ENCODE data around the gene GALNT11. TPM values are rescaled to one million over a fixed set of nuclear protein-coding genes. Genes with fewer than 3 reads are reported as not detected.

The GALNT11 gene
- total and polyA plus RNA-seq, 9 of the 15 experiments (the other 6 are each of a cell fraction or from before 2014, with no cell fraction given) = 8.2 to 59.5 (median 36.5) TPM

- TF ChIP-seq ZNF740 (CRISPR knock-in tag; IDR thresholded peaks at IDR 0.05) (no peak), ZNF740 (tag; IDR thresholded peaks at IDR 0.05) (no peak), BRD4 (IDR thresholded peaks at IDR 0.05) (no peak)
Observed at GRCh38 chr7:152072421-152072820, 46.9 kb downstream of the GALNT11 start (continued).

- intact Hi-C loops (cut with micrococcal nuclease) (no loop called here), in situ Hi-C loops (cut with MboI) (no loop called here)
- Histone ChIP-seq H3K4me3 (no peak overlapping the region), H4K20me1 (replicated peaks; ENCODE audit: control insufficient read depth, insufficient read depth, low read length) (peaks cover 5% of the 10 kb centered on the region; the same call in 1 of the 2 replicates), H3K27ac (ENCODE audit: extremely low read depth, low read depth, low read length) (no peak overlapping the region), H3K27me3 (ENCODE audit: control insufficient read depth in 2 of 2, insufficient read depth in 2 of 2, low read length in 2 of 2) (no peaks in the 10 kb centered on the region), H3K79me2 (ENCODE audit: control insufficient read depth, insufficient read depth, low read length) (peaks cover 4% of the 10 kb centered on the region; the same call in 1 of the 3 replicates), H3K4me2 (ENCODE audit: insufficient read depth, low read length) (no peak overlapping the region), H3K4me1 (replicated peaks in 1 of 2; ENCODE audit: control insufficient read depth in 2 of 2, insufficient read depth in 2 of 2, low read length in 2 of 2) (no peaks in the 10 kb centered on the region; a peak in 1 of 5 replicates), H3K9me3 (replicated peaks; ENCODE audit: control insufficient read depth, insufficient read depth, low read depth, low read length) (no peaks in the 10 kb centered on the region), H3K9me1 (ENCODE audit: control insufficient read depth, insufficient read depth, low read length) (no peaks in the 10 kb centered on the region), H3K36me3 (ENCODE audit: control insufficient read depth, insufficient read depth, low read length) (no peaks in the 10 kb centered on the region), H3K9ac (ENCODE audit: insufficient read depth in 1 of 2, low read depth in 2 of 2, low read length in 2 of 2) (no peak overlapping the region), H2AFZ (ENCODE audit: low read depth, low read length) (no peak overlapping the region)
- no peak for DNase-seq (ENCODE audit: extremely low read depth in 1 of 4, low spot score in 3 of 4)
- ChIA-PET CTCF (ENCODE audit: low intra/inter-chr PET ratio) (no interaction called here), POLR2A (no interaction called here)
- WGBS (ENCODE audit: insufficient coverage, low coverage, missing lambda C conversion rate) = 39% methylated on average over 2 of the region's 2 CpGs
- FAIRE-seq = no peak
- BruUV-seq (replicated peaks) = no TSS peak
- no peak for ATAC-seq
- TF ChIP-seq NR2C1 (IDR thresholded peaks at IDR 0.05) = no peak
- TF ChIP-seq NR2C1 (tag; IDR thresholded peaks at IDR 0.05) = no peak
- TF ChIP-seq, protein P1, sequence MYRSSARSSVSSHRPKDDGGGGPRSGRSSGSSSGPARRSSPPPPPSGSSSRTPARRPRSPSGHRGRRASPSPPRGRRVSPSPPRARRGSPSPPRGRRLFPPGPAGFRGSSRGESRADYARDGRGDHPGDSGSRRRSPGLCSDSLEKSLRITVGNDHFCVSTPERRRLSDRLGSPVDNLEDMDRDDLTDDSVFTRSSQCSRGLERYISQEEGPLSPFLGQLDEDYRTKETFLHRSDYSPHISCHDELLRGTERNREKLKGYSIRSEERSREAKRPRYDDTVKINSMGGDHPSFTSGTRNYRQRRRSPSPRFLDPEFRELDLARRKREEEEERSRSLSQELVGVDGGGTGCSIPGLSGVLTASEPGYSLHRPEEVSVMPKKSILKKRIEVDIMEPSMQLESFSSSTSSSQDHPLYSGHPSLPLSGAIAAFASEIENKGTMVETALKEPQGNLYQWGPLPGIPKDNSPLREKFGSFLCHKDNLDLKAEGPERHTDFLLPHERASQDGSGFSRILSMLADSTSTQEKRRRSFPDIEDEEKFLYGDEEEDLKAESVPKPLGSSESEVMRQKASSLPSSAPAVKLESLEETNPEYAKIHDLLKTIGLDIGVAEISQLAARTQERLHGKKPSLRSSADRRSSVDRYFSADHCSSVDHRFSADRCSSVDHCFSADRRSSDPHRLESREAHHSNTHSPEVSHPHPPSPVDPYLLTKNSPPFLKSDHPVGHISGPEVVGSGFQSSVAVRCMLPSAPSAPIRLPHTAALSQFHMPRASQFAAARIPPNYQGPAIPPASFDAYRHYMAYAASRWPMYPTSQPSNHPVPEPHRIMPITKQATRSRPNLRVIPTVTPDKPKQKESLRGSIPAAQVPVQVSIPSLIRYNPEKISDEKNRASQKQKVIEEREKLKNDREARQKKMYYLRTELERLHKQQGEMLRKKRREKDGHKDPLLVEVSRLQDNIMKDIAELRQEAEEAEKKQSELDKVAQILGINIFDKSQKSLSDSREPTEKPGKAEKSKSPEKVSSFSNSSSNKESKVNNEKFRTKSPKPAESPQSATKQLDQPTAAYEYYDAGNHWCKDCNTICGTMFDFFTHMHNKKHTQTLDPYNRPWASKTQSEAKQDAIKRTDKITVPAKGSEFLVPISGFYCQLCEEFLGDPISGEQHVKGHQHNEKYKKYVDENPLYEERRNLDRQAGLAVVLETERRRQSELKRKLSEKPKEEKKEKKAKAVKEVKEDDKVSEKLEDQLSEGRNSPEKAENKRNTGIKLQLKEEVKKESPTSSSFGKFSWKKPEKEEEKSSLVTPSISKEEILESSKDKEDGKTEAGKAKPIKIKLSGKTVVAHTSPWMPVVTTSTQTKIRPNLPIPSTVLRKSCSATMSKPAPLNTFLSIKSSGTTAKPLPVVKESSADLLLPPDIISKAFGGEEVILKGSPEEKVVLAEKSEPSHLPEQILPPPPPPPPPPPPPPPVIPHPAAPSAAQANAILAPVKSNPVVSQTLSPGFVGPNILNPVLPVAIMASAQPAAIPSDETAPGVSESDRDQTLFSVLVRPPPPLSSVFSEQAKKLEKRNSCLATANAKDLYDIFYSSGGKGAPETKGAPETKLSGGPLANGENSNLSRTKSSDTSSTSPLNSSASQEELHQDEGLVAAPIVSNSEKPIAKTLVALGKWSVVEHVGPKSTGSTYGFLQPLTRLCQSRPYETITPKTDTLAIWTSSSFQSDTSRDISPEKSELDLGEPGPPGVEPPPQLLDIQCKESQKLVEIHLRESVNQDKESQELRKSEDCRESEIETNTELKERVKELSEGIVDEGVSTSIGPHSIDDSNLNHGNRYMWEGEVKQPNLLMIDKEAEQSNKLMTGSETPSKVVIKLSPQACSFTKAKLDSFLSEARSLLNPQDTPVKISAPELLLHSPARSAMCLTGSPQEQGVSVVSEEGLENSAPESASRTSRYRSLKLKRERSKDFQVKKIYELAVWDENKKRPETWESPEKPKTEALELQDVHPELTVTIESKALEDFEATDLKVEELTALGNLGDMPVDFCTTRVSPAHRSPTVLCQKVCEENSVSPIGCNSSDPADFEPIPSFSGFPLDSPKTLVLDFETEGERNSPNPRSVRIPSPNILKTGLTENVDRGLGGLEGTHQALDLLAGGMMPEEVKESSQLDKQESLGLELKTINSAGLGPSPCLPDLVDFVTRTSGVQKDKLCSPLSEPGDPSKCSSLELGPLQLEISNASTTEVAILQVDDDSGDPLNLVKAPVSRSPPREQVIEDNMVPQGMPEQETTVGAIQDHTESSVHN (IDR thresholded peaks at IDR 0.05; ENCODE audit: borderline replicate concordance in 1 of 2, low read depth in 1 of 2) = no peak
- no peak for TF ChIP-seq RNF219 (CRISPR knock-in tag; IDR thresholded peaks at IDR 0.05)
- no peak for TF ChIP-seq GTF2A2 (tag; IDR thresholded peaks at IDR 0.05)
- no peak for TF ChIP-seq SUPT5H (IDR thresholded peaks at IDR 0.05)
- no peak for TF ChIP-seq KDM5B (IDR thresholded peaks at IDR 0.05; ENCODE audit: insufficient replicate concordance, low read depth, low read length)
Observed at GRCh38 chr7:152073352-152073751, 47.9 kb downstream of the GALNT11 start.
